ENCODE results near the gene ELMOD1.

DNA sequence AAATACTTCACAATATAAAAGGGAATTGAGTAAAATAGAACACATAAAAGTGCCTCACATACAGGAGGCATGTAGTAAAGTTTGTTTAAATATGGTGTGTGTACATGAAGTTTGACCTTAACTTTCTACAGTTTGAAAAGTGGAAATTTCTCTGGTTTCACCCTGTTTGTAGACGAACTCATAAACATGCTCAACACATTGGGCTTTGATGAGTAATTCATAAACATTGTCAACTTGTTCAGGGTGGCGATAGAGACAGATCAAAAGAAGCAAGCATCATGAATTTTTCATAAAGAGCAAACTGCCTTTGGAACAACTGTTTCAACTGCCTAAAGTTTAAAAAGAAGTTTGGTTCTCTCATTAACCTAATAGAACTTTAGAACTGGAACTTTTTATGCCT lies 111.8 kb downstream of the ELMOD1 start:
- TF ChIP-seq POLR2A (IDR thresholded peaks at IDR 0.05; ENCODE audit: low read depth) (no peak), POLR2AphosphoS5 (IDR thresholded peaks at IDR 0.05) (no peak)
- TF ChIP-seq, protein P1, sequence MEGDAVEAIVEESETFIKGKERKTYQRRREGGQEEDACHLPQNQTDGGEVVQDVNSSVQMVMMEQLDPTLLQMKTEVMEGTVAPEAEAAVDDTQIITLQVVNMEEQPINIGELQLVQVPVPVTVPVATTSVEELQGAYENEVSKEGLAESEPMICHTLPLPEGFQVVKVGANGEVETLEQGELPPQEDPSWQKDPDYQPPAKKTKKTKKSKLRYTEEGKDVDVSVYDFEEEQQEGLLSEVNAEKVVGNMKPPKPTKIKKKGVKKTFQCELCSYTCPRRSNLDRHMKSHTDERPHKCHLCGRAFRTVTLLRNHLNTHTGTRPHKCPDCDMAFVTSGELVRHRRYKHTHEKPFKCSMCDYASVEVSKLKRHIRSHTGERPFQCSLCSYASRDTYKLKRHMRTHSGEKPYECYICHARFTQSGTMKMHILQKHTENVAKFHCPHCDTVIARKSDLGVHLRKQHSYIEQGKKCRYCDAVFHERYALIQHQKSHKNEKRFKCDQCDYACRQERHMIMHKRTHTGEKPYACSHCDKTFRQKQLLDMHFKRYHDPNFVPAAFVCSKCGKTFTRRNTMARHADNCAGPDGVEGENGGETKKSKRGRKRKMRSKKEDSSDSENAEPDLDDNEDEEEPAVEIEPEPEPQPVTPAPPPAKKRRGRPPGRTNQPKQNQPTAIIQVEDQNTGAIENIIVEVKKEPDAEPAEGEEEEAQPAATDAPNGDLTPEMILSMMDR (IDR thresholded peaks at IDR 0.05): no peak
